ENCODE data around the gene EZR. TPM values are rescaled to one million over a fixed set of nuclear protein-coding genes. Genes with fewer than 3 reads are reported as not detected.

EZR gene
- total and polyA plus RNA-seq, 9 of the 15 experiments (the other 6 are each of a cell fraction or from before 2014, with no cell fraction given) = 36.5 to 162 (median 104) TPM

GRCh38 chr6:158861686-158862381 lies 42.7 kb upstream of the EZR start:
- H3K79me2 ChIP-seq (ENCODE audit: control insufficient read depth, insufficient read depth, low read length) = no peaks in the 10 kb centered on the region
- intact Hi-C loops (cut with micrococcal nuclease) = no loop called here
- H3K4me3 ChIP-seq = no peak overlapping the region
- no peak overlapping the region for H3K9ac ChIP-seq (ENCODE audit: insufficient read depth in 1 of 2, low read depth in 2 of 2, low read length in 2 of 2)
- H3K9me1 ChIP-seq (ENCODE audit: control insufficient read depth, insufficient read depth, low read length) = no peaks in the 10 kb centered on the region
- peaks cover 6 to 7% of the 10 kb centered on the region in 2 experiments; a peak in 3 of 5 replicates for H3K4me1 ChIP-seq (replicated peaks in 1 of 2; ENCODE audit: control insufficient read depth in 2 of 2, insufficient read depth in 2 of 2, low read length in 2 of 2)
- peak overlapping the region; percentile 55 for H2AFZ ChIP-seq (ENCODE audit: low read depth, low read length)
- CTCF ChIA-PET (ENCODE audit: low intra/inter-chr PET ratio) = no interaction called here
- no peaks in the 10 kb centered on the region for H4K20me1 ChIP-seq (replicated peaks; ENCODE audit: control insufficient read depth, insufficient read depth, low read length)
- DNase-seq (ENCODE audit: extremely low read depth in 1 of 4, low spot score in 3 of 4) (no peak), FAIRE-seq (no peak), ATAC-seq (no peak)
- H3K9me3 ChIP-seq (replicated peaks; ENCODE audit: control insufficient read depth, insufficient read depth, low read depth, low read length) = no peaks in the 10 kb centered on the region
- in situ Hi-C loops (cut with MboI) = no loop called here
- H3K27me3 ChIP-seq (ENCODE audit: control insufficient read depth in 2 of 2, insufficient read depth in 2 of 2, low read length in 2 of 2) = no peaks in the 10 kb centered on the region
- TF ChIP-seq ZNF184 (CRISPR knock-in tag; IDR thresholded peaks at IDR 0.05) (no peak), MYNN (IDR thresholded peaks at IDR 0.05) (no peak), MYNN (CRISPR knock-in tag; IDR thresholded peaks at IDR 0.05) (no peak), PHB2 (IDR thresholded peaks at IDR 0.05; ENCODE audit: low read depth) (no peak), FOXK2 (conservative IDR thresholded peaks at IDR 0.05 in 1 of 2, IDR thresholded peaks at IDR 0.05 in 1 of 2; ENCODE audit: low read depth in 2 of 2) (no peak), CBX1 (IDR thresholded peaks at IDR 0.05; ENCODE audit: low read depth) (no peak), CHD1 (IDR thresholded peaks at IDR 0.05; ENCODE audit: low read length) (no peak), RBM14 (IDR thresholded peaks at IDR 0.05; ENCODE audit: borderline replicate concordance, insufficient read depth, low read depth, low read length) (no peak), KLF13 (tag; IDR thresholded peaks at IDR 0.05; ENCODE audit: borderline replicate concordance, low read depth) (no peak), HNRNPLL (IDR thresholded peaks at IDR 0.05; ENCODE audit: low read depth, low read length, poor library complexity, severe bottlenecking) (no peak), TEAD2 (tag; IDR thresholded peaks at IDR 0.05) (no peak), HSF4 (CRISPR knock-in tag; IDR thresholded peaks at IDR 0.05; ENCODE audit: borderline replicate concordance) (no peak), CAMTA2 (CRISPR knock-in tag; conservative IDR thresholded peaks at IDR 0.05) (no peak)
- no TSS peak for BruUV-seq (replicated peaks)
- H3K27ac ChIP-seq (ENCODE audit: extremely low read depth, low read depth, low read length) = no peak overlapping the region
- H3K4me2 ChIP-seq (ENCODE audit: insufficient read depth, low read length) = no peak overlapping the region
- no peaks in the 10 kb centered on the region for H3K36me3 ChIP-seq (ENCODE audit: control insufficient read depth, insufficient read depth, low read length)
- WGBS (ENCODE audit: insufficient coverage, low coverage, missing lambda C conversion rate) = 56% methylated on average over 4 of the region's 4 CpGs
- POLR2A ChIA-PET = interaction anchor here (0.6 to 1.0 kb wide), 2 partner anchors 8 to 97 kb away, joined by 3 to 4 read pairs; no protein-coding TSS in a partner anchor
